Endothelial cell of umbilical vein (primary cell): ENCODE measurements around the gene MFRP.

Experiments used
- EZH2 ChIP-seq: IDR thresholded peaks from 2 replicates; pipeline ENCODE4 v1.6.1; 2012; ENCODE audit warnings: borderline replicate concordance, low read depth, mild to moderate bottlenecking, moderate library complexity, low read length, inconsistent platforms; ENCODE audit not compliant: severe bottlenecking
- MYC ChIP-seq: IDR thresholded peaks from one replicate; pipeline ENCODE4 v1.6.1; 2011; ENCODE audit warnings: mild to moderate bottlenecking, low read depth, low read length
- POLR2A ChIP-seq: IDR thresholded peaks from 2 replicates; pipeline ENCODE4 v1.6.1; 2012; ENCODE audit warnings: low read depth, mild to moderate bottlenecking, control low read depth, low read length
- TF ChIP-seq, protein P1 (sequence below), 2 donors: IDR thresholded peaks; 1 replicate in 1 of 2; 2 replicates in 1 of 2; pipeline ENCODE4 v1.5.1; 2011; ENCODE audit warnings: low read length in 2 of 2, mild to moderate bottlenecking in 2 of 2, moderate library complexity in 2 of 2, control low read depth in 1 of 2, inconsistent platforms in 1 of 2, low read depth in 1 of 2; ENCODE audit not compliant: insufficient read depth in 1 of 2; ENCODE audit errors: extremely low read depth in 1 of 2

DNA sequence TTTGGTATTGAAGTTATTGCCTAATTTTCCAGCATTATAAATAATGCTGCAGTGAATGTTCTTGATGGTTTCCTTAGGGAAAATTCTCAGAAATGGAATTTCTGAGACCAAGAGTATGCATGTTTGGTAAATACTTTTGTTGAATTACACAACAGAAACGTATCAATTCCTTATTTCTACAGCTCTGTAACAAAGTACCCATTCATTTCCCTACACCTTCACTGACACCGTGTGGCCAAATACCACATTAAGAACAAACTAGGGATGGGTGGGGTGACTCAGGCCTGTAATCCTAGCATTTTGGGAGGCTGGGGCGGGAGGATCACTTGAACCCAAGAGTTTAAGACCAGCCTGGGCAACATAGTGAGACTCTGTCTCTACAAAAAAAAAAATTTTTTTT is 51.3 kb downstream of the MFRP start:
- TF ChIP-seq EZH2 = no peak
- TF ChIP-seq, protein P1, sequence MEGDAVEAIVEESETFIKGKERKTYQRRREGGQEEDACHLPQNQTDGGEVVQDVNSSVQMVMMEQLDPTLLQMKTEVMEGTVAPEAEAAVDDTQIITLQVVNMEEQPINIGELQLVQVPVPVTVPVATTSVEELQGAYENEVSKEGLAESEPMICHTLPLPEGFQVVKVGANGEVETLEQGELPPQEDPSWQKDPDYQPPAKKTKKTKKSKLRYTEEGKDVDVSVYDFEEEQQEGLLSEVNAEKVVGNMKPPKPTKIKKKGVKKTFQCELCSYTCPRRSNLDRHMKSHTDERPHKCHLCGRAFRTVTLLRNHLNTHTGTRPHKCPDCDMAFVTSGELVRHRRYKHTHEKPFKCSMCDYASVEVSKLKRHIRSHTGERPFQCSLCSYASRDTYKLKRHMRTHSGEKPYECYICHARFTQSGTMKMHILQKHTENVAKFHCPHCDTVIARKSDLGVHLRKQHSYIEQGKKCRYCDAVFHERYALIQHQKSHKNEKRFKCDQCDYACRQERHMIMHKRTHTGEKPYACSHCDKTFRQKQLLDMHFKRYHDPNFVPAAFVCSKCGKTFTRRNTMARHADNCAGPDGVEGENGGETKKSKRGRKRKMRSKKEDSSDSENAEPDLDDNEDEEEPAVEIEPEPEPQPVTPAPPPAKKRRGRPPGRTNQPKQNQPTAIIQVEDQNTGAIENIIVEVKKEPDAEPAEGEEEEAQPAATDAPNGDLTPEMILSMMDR (IDR thresholded peaks at IDR 0.05; ENCODE audit: extremely low read depth in 1 of 2, insufficient read depth in 1 of 2, low read depth in 1 of 2, low read length in 2 of 2) = no peak
- no peak for TF ChIP-seq POLR2A
- no peak for TF ChIP-seq MYC
